CD14-positive monocyte (primary cell): ENCODE measurements around the gene MYOZ2. TPM values are rescaled to one million over a fixed set of nuclear protein-coding genes. Genes with fewer than 3 reads are reported as not detected.

Experiments used
- DNase-seq, 3 donors: peaks; one replicate each; pipeline ENCODE4 v3.0.0-alpha.2; 2011 to 2022
- H2AFZ ChIP-seq: 2 replicates; pipeline ENCODE4 v1.6.0; 2012; ENCODE audit warnings: mild to moderate bottlenecking, low read depth, low read length, inconsistent platforms; ENCODE audit not compliant: insufficient read depth, poor library complexity, severe bottlenecking
- H3K27ac ChIP-seq, 2 donors: 1 replicate in 1 of 2; 2 replicates in 1 of 2; pipeline ENCODE4 v1.5.1; 2012 to 2013; ENCODE audit warnings: low read length in 2 of 2, control low read depth in 1 of 2, inconsistent platforms in 1 of 2, low read depth in 1 of 2, mild to moderate bottlenecking in 1 of 2
- H3K27me3 ChIP-seq, 2 donors: one replicate each; pipeline versions ENCODE4 v1.6.0 to v1.6.1; 2011 to 2013; ENCODE audit warnings: low read length in 2 of 2; ENCODE audit not compliant: control insufficient read depth in 2 of 2, insufficient read depth in 2 of 2
- H3K36me3 ChIP-seq, 2 donors: replicated peaks in 1 of 2; 1 replicate in 1 of 2; 2 replicates in 1 of 2; pipeline versions ENCODE4 v1.5.1 to v1.6.1; 2012 to 2013; ENCODE audit warnings: low read length in 2 of 2, control low read depth in 1 of 2, inconsistent platforms in 1 of 2, mild to moderate bottlenecking in 1 of 2; ENCODE audit not compliant: insufficient read depth in 2 of 2, control insufficient read depth in 1 of 2
- H3K4me1 ChIP-seq, 2 donors: 1 replicate in 1 of 2; 2 replicates in 1 of 2; pipeline versions ENCODE4 v1.5.1 to v1.6.1; 2012 to 2013; ENCODE audit warnings: low read length in 2 of 2, control low read depth in 1 of 2, inconsistent platforms in 1 of 2, mild to moderate bottlenecking in 1 of 2, moderate library complexity in 1 of 2; ENCODE audit not compliant: insufficient read depth in 2 of 2, control insufficient read depth in 1 of 2
- H3K4me2 ChIP-seq: replicated peaks from 2 replicates; pipeline ENCODE3; 2012; ENCODE audit warnings: low read length, moderate library complexity, mild to moderate bottlenecking; ENCODE audit not compliant: poor library complexity, severe bottlenecking; ENCODE audit errors: extremely low read depth
- H3K4me3 ChIP-seq, 3 experiments: fragments of 200-600 bp in 1 of 3; sonication (generic) in 1 of 3; replicated peaks in 1 of 3; 1 replicate in 2 of 3; 2 replicates in 1 of 3; pipeline ENCODE4 v1.5.1; 2011 to 2013; ENCODE audit warnings: low read length in 3 of 3, mild to moderate bottlenecking in 3 of 3, control low read depth in 2 of 3, low read depth in 2 of 3, inconsistent platforms in 1 of 3, moderate library complexity in 1 of 3
- H3K79me2 ChIP-seq: 2 replicates; pipeline ENCODE4 v1.6.0; 2012; ENCODE audit warnings: mild to moderate bottlenecking, control low read depth, inconsistent platforms, low read length, moderate library complexity; ENCODE audit not compliant: insufficient read depth
- H3K9ac ChIP-seq: 2 replicates; pipeline ENCODE4 v1.6.0; 2017; ENCODE audit warnings: low read length, mild to moderate bottlenecking; ENCODE audit not compliant: insufficient read depth, poor library complexity, severe bottlenecking
- H3K9me3 ChIP-seq, 2 donors: replicated peaks in 1 of 2; 1 replicate in 1 of 2; 2 replicates in 1 of 2; pipeline versions ENCODE4 v1.5.1 to v1.6.1; 2012 to 2013; ENCODE audit warnings: low read length in 2 of 2, control low read depth in 1 of 2; ENCODE audit not compliant: control insufficient read depth in 1 of 2, insufficient read depth in 1 of 2
- H4K20me1 ChIP-seq: 2 replicates; pipeline ENCODE4 v1.6.0; 2012; ENCODE audit warnings: mild to moderate bottlenecking, low read length, control low read depth, moderate library complexity; ENCODE audit not compliant: insufficient read depth
- H3K27ac Mint-ChIP-seq, 7 donors: one replicate each; pipeline ENCODE4 v1.8.0; 2020; ENCODE audit warnings: mild to moderate bottlenecking in 7 of 7, mixed read lengths in 7 of 7, moderate library complexity in 6 of 7, inconsistent platforms in 2 of 7
- H3K27me3 Mint-ChIP-seq, 3 donors: one replicate each; pipeline ENCODE4 v1.8.0; 2021 to 2022; ENCODE audit warnings: low read depth in 3 of 3, mild to moderate bottlenecking in 3 of 3, mixed read lengths in 3 of 3, moderate library complexity in 3 of 3, inconsistent platforms in 1 of 3
- H3K36me3 Mint-ChIP-seq, 2 donors: one replicate each; pipeline ENCODE4 v1.8.0; 2020; ENCODE audit warnings: mixed read lengths in 2 of 2, inconsistent platforms in 1 of 2, mild to moderate bottlenecking in 1 of 2
- H3K4me1 Mint-ChIP-seq: one replicate; pipeline ENCODE4 v1.8.0; 2020; ENCODE audit warnings: mild to moderate bottlenecking, mixed read lengths
- H3K4me3 Mint-ChIP-seq, 2 donors: one replicate each; pipeline ENCODE4 v1.8.0; 2020; ENCODE audit warnings: mild to moderate bottlenecking in 2 of 2, mixed read lengths in 2 of 2, moderate library complexity in 1 of 2
- H3K9me3 Mint-ChIP-seq, 7 donors: one replicate each; pipeline ENCODE4 v1.8.0; 2020 to 2022; ENCODE audit warnings: mixed read lengths in 7 of 7, mild to moderate bottlenecking in 6 of 7, moderate library complexity in 6 of 7, inconsistent platforms in 2 of 7
- WGBS: methylation state at CpG from one replicate; pipeline ENCODE4 v1.1.5; 2013; ENCODE audit warnings: missing lambda C conversion rate; ENCODE audit not compliant: insufficient coverage; 5-methylcytosine and 5-hydroxymethylcytosine counted together
- intact Hi-C, 2 donors: fragments of 100-400 bp; cut with micrococcal nuclease; formaldehyde crosslinking; loops; one replicate each; pipeline versions ENCODE4 v1.15.0 to v1.15.1; 2023
- polyA plus RNA-seq, 3 donors: library from polyadenylated mRNA; depleted of rRNA in 1 of 3; unstranded in 2 of 3; stranded (reverse) in 1 of 3; fragments of 300-500 nt in 2 of 3; fragments of >200 nt in 1 of 3; fragmentation: Illumina TruSeq in 2 of 3; gene quantifications; 1 replicate in 2 of 3; 2 replicates in 1 of 3; pipeline ENCODE4 v1.2.3, GENCODE V29; 2012 to 2021
- TF ChIP-seq, protein P1 (sequence below): fragments of 200-600 bp; IDR thresholded peaks from one replicate; pipeline ENCODE4 v1.8.0; 2022; ENCODE audit warnings: antibody characterized with exemption, mild to moderate bottlenecking

Gene MYOZ2
- polyA plus RNA-seq, 3 donors: not detected

DNA sequence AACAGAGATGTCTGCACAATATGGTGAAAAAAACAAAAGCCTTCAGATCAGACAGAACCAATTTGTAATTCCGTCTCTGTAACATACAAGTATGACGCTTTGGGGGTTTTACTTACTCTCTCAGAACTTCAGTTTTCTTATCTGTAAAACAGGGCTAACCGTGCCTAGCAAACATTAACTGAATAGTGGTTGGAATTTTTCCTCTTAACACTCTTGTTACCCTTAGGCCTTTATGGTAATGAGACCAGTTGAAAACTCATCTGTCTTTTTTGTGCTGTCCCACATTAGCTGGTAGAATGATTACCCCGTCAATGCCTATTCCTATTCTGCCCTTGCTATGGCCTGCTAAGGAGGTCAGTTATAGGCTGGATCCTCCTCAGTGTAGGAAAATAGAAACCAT lies 4.5 kb upstream of the MYOZ2 start:
- H3K4me3 Mint-ChIP-seq: no peak overlapping the region
- intact Hi-C loops: no loop called here
- no peaks in the 10 kb centered on the region for H3K79me2 ChIP-seq
- H3K27ac Mint-ChIP-seq: no peak overlapping the region
- no peak overlapping the region for H3K4me3 ChIP-seq
- no peaks in the 10 kb centered on the region for H4K20me1 ChIP-seq
- H3K27me3 Mint-ChIP-seq: no peaks in the 10 kb centered on the region
- no peaks in the 10 kb centered on the region for H3K4me1 ChIP-seq
- no peaks in the 10 kb centered on the region for H3K36me3 Mint-ChIP-seq
- H3K4me2 ChIP-seq: no peak overlapping the region
- H3K9me3 ChIP-seq: no peaks in the 10 kb centered on the region
- H2AFZ ChIP-seq: no peak overlapping the region
- no CpG with 5 or more reads among the region's 4 CpGs for WGBS
- H3K4me1 Mint-ChIP-seq: no peaks in the 10 kb centered on the region
- H3K27me3 ChIP-seq: no peaks in the 10 kb centered on the region
- H3K36me3 ChIP-seq: no peaks in the 10 kb centered on the region
- H3K9ac ChIP-seq: no peak overlapping the region
- H3K27ac ChIP-seq: no peak overlapping the region
- TF ChIP-seq, protein P1, sequence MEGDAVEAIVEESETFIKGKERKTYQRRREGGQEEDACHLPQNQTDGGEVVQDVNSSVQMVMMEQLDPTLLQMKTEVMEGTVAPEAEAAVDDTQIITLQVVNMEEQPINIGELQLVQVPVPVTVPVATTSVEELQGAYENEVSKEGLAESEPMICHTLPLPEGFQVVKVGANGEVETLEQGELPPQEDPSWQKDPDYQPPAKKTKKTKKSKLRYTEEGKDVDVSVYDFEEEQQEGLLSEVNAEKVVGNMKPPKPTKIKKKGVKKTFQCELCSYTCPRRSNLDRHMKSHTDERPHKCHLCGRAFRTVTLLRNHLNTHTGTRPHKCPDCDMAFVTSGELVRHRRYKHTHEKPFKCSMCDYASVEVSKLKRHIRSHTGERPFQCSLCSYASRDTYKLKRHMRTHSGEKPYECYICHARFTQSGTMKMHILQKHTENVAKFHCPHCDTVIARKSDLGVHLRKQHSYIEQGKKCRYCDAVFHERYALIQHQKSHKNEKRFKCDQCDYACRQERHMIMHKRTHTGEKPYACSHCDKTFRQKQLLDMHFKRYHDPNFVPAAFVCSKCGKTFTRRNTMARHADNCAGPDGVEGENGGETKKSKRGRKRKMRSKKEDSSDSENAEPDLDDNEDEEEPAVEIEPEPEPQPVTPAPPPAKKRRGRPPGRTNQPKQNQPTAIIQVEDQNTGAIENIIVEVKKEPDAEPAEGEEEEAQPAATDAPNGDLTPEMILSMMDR: no peak
- DNase-seq: no peak
- H3K9me3 Mint-ChIP-seq: peaks cover 0 to 2% (median 0%) of the 10 kb centered on the region in 7 donors

DNA sequence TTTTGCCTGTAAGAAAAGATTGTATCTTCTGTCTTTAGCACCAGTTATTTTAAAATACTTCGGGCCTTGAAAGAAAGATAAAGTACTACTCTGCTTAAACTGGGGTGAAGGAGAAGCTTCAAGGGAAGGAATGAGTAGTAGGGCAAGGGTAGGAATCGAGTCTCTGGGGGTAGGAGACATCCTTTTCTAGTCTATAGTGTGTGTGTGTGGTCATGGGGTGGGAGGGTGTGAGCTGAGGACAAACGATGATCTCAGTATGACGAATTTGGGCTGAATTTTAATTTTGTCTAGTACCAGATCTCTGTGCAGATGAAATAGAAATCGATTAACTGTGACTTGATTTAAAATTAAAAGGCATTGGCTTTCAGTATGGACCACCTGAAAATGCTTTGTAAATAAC lies 3.3 kb upstream of the MYOZ2 start:
- H3K4me1 ChIP-seq: no peaks in the 10 kb centered on the region
- TF ChIP-seq, protein P1: no peak
- no peaks in the 10 kb centered on the region for H3K79me2 ChIP-seq
- H3K9ac ChIP-seq: no peak overlapping the region
- no peaks in the 10 kb centered on the region for H3K27me3 ChIP-seq
- no peaks in the 10 kb centered on the region for H3K9me3 ChIP-seq
- no peak overlapping the region for H3K4me3 ChIP-seq
- no peaks in the 10 kb centered on the region for H3K36me3 Mint-ChIP-seq
- no peaks in the 10 kb centered on the region for H4K20me1 ChIP-seq
- peak overlapping the region in 1 of 7 donors; percentile 10 for H3K27ac Mint-ChIP-seq
- H3K27me3 Mint-ChIP-seq: no peaks in the 10 kb centered on the region
- H3K9me3 Mint-ChIP-seq: peaks cover 0 to 2% (median 0%) of the 10 kb centered on the region in 7 donors
- H3K36me3 ChIP-seq: no peaks in the 10 kb centered on the region
- intact Hi-C loops: no loop called here
- no peak overlapping the region for H3K27ac ChIP-seq
- no peaks in the 10 kb centered on the region for H3K4me1 Mint-ChIP-seq
- no peak overlapping the region for H3K4me2 ChIP-seq
- H2AFZ ChIP-seq: no peak overlapping the region
- 91% methylated on average over 4 of the region's 5 CpGs for WGBS
- no peak overlapping the region for H3K4me3 Mint-ChIP-seq
- DNase-seq: no peak
